HEK293 (cell line): ENCODE data around the gene SLC4A8.

Experiments
- CTCF ChIA-PET: fragments of 350-600 bp; formaldehyde crosslinking; extraction: SDS; loops from one replicate; lab custom pipeline; 2021; ENCODE audit warnings: antibody characterized with exemption; lab: Yijun Ruan, JAX
- POLR2A ChIA-PET: fragments of 300-600 bp; formaldehyde crosslinking; extraction: SDS; loops from one replicate; lab custom pipeline; 2020; ENCODE audit warnings: antibody characterized with exemption, inconsistent platforms; lab: Yijun Ruan, JAX
- H3K27ac ChIP-seq: fragments of 200-500 bp; sonication (Bioruptor generic); 2 replicates; pipeline ENCODE4 v1.5.1; 2014; ENCODE audit warnings: low read depth, low read length, control low read depth, inconsistent platforms; ENCODE audit errors: extremely low read depth
- H3K36me3 ChIP-seq, 2 experiments: fragments of 200-500 bp in 1 of 2; sonication (Bioruptor generic) in 1 of 2; 1 replicate in 1 of 2; 2 replicates in 1 of 2; pipeline ENCODE4 v1.5.1; 2014 to 2017; ENCODE audit warnings: inconsistent platforms in 2 of 2, low read length in 2 of 2; ENCODE audit not compliant: control insufficient read depth in 2 of 2, insufficient read depth in 1 of 2
- H3K4me1 ChIP-seq: fragments of 200-500 bp; sonication (Bioruptor generic); 2 replicates; pipeline ENCODE4 v1.5.1; 2014; ENCODE audit warnings: mild to moderate bottlenecking, low read length, inconsistent platforms; ENCODE audit not compliant: control insufficient read depth, insufficient read depth
- H3K4me3 ChIP-seq: 2 replicates; pipeline ENCODE4 v1.5.1; 2011; ENCODE audit warnings: low read depth, mild to moderate bottlenecking, control low read depth, low read length, moderate library complexity
- H3K9me3 ChIP-seq: fragments of 200-500 bp; sonication (Bioruptor generic); 2 replicates; pipeline ENCODE4 v1.5.1; 2014; ENCODE audit warnings: low read depth, low read length, inconsistent platforms; ENCODE audit not compliant: control insufficient read depth, insufficient read depth
- AEBP2 ChIP-seq: fragments of 450-650 bp; formaldehyde crosslinking; IDR thresholded peaks from 2 replicates; pipeline ENCODE4 v1.5.1; 2016; ENCODE audit warnings: missing biosample characterization, missing genetic modification characterization, borderline replicate concordance
- BCL11A ChIP-seq: fragments of 450-650 bp; formaldehyde crosslinking; IDR thresholded peaks from 2 replicates; pipeline ENCODE4 v1.5.1; 2016; ENCODE audit warnings: low read depth, missing biosample characterization, missing genetic modification characterization
- GLIS1 ChIP-seq: fragments of 450-650 bp; formaldehyde crosslinking; IDR thresholded peaks from 2 replicates; pipeline ENCODE4 v1.5.1; 2016; ENCODE audit warnings: missing biosample characterization, missing genetic modification characterization
- IKZF3 ChIP-seq: fragments of 450-650 bp; IDR thresholded peaks from 2 replicates; pipeline ENCODE4 v1.5.0; 2018; ENCODE audit warnings: missing biosample characterization, mild to moderate bottlenecking, missing genetic modification characterization, moderate library complexity
- MEIS1 ChIP-seq: sonication (generic); formaldehyde crosslinking; IDR thresholded peaks from 2 replicates; pipeline ENCODE4 v1.8.1; 2022; ENCODE audit warnings: missing genetic modification reagents, mild to moderate bottlenecking, borderline replicate concordance
- OVOL3 ChIP-seq: fragments of 450-650 bp; formaldehyde crosslinking; IDR thresholded peaks from 2 replicates; pipeline ENCODE4 v1.5.1; 2016; ENCODE audit warnings: missing biosample characterization, missing genetic modification characterization
- PRDM1 ChIP-seq: fragments of 450-650 bp; formaldehyde crosslinking; IDR thresholded peaks from 2 replicates; pipeline ENCODE4; 2016; ENCODE audit warnings: missing biosample characterization, missing genetic modification characterization
- SETDB1 ChIP-seq: IDR thresholded peaks from one replicate; pipeline ENCODE4 v1.6.1; 2017; ENCODE audit warnings: mild to moderate bottlenecking, low read length, moderate library complexity, mixed read lengths; ENCODE audit not compliant: insufficient read length
- SP7 ChIP-seq: fragments of 450-650 bp; formaldehyde crosslinking; IDR thresholded peaks from 2 replicates; pipeline ENCODE4 v1.5.1; 2016; ENCODE audit warnings: missing biosample characterization, missing genetic modification characterization
- TSHZ1 ChIP-seq: fragments of 450-650 bp; formaldehyde crosslinking; IDR thresholded peaks from 2 replicates; pipeline ENCODE4 v1.5.1; 2016; ENCODE audit warnings: missing biosample characterization, missing genetic modification characterization, borderline replicate concordance
- YY2 ChIP-seq: fragments of 450-650 bp; formaldehyde crosslinking; IDR thresholded peaks from 2 replicates; pipeline ENCODE4 v1.5.1; 2016; ENCODE audit warnings: missing biosample characterization, missing genetic modification characterization
- ZBTB44 ChIP-seq: fragments of 450-650 bp; IDR thresholded peaks from 2 replicates; pipeline ENCODE4 v1.5.1; 2018; ENCODE audit warnings: missing biosample characterization, mild to moderate bottlenecking, missing genetic modification characterization
- ZEB2 ChIP-seq: fragments of 450-650 bp; formaldehyde crosslinking; IDR thresholded peaks from 2 replicates; pipeline ENCODE4 v1.5.1; 2016; ENCODE audit warnings: missing biosample characterization, missing genetic modification characterization
- ZFP69B ChIP-seq: fragments of 450-650 bp; formaldehyde crosslinking; IDR thresholded peaks from 2 replicates; pipeline ENCODE4 v1.5.1; 2016; ENCODE audit warnings: missing biosample characterization, missing genetic modification characterization
- ZNF10 ChIP-seq: fragments of 450-650 bp; formaldehyde crosslinking; IDR thresholded peaks from 2 replicates; pipeline ENCODE4 v1.5.1; 2017; ENCODE audit warnings: missing biosample characterization, missing genetic modification characterization
- ZNF140 ChIP-seq: fragments of 450-650 bp; formaldehyde crosslinking; IDR thresholded peaks from 2 replicates; pipeline ENCODE4 v1.5.1; 2016; ENCODE audit warnings: missing biosample characterization, missing genetic modification characterization
- ZNF146 ChIP-seq: fragments of 450-650 bp; formaldehyde crosslinking; IDR thresholded peaks from 2 replicates; pipeline ENCODE4 v1.5.1; 2016; ENCODE audit warnings: missing biosample characterization, missing genetic modification characterization
- ZNF169 ChIP-seq: fragments of 450-650 bp; formaldehyde crosslinking; IDR thresholded peaks from 2 replicates; pipeline ENCODE4 v1.5.1; 2016; ENCODE audit warnings: missing biosample characterization, missing genetic modification characterization
- ZNF174 ChIP-seq: fragments of 450-650 bp; formaldehyde crosslinking; IDR thresholded peaks from 2 replicates; pipeline ENCODE4 v1.5.0; 2017; ENCODE audit warnings: missing biosample characterization, mild to moderate bottlenecking, missing genetic modification characterization
- ZNF239 ChIP-seq: fragments of 450-650 bp; formaldehyde crosslinking; IDR thresholded peaks from 2 replicates; pipeline ENCODE4 v1.5.1; 2016; ENCODE audit warnings: missing biosample characterization, missing genetic modification characterization
- ZNF292 ChIP-seq: fragments of 450-650 bp; formaldehyde crosslinking; IDR thresholded peaks from 2 replicates; pipeline ENCODE4 v1.5.1; 2016; ENCODE audit warnings: low read depth, missing biosample characterization, missing genetic modification characterization, borderline replicate concordance
- ZNF426 ChIP-seq: fragments of 450-650 bp; formaldehyde crosslinking; IDR thresholded peaks from 2 replicates; pipeline ENCODE4 v1.5.1; 2017; ENCODE audit warnings: missing biosample characterization, missing genetic modification characterization, mild to moderate bottlenecking, inconsistent platforms, moderate library complexity
- ZNF555 ChIP-seq: fragments of 450-650 bp; formaldehyde crosslinking; conservative IDR thresholded peaks from 2 replicates; pipeline ENCODE4 v1.5.1; 2017; ENCODE audit warnings: missing biosample characterization, mild to moderate bottlenecking, missing genetic modification characterization, inconsistent platforms
- ZNF624 ChIP-seq: fragments of 450-650 bp; formaldehyde crosslinking; IDR thresholded peaks from 2 replicates; pipeline ENCODE4 v1.5.1; 2017; ENCODE audit warnings: missing biosample characterization, missing genetic modification characterization
- ZNF626 ChIP-seq: fragments of 450-650 bp; sonication (Bioruptor Pico); formaldehyde crosslinking; IDR thresholded peaks from 2 replicates; pipeline ENCODE4 v1.5.1; 2018; ENCODE audit warnings: missing biosample characterization, missing genetic modification characterization, inconsistent platforms
- ZNF658 ChIP-seq: fragments of 450-650 bp; formaldehyde crosslinking; IDR thresholded peaks from 2 replicates; pipeline ENCODE4; 2016; ENCODE audit warnings: missing biosample characterization, missing genetic modification characterization
- ZNF664 ChIP-seq: fragments of 450-650 bp; formaldehyde crosslinking; IDR thresholded peaks from 2 replicates; pipeline ENCODE4 v1.5.1; 2016; ENCODE audit warnings: missing biosample characterization, missing genetic modification characterization
- ZNF776 ChIP-seq: fragments of 450-650 bp; formaldehyde crosslinking; IDR thresholded peaks from 2 replicates; pipeline ENCODE4 v1.5.0; 2017; ENCODE audit warnings: missing biosample characterization, missing genetic modification characterization, borderline replicate concordance
- ZNF785 ChIP-seq: fragments of 450-650 bp; formaldehyde crosslinking; IDR thresholded peaks from 2 replicates; pipeline ENCODE4 v1.5.1; 2016; ENCODE audit warnings: missing biosample characterization, missing genetic modification characterization

The SLC4A8 gene

DNA sequence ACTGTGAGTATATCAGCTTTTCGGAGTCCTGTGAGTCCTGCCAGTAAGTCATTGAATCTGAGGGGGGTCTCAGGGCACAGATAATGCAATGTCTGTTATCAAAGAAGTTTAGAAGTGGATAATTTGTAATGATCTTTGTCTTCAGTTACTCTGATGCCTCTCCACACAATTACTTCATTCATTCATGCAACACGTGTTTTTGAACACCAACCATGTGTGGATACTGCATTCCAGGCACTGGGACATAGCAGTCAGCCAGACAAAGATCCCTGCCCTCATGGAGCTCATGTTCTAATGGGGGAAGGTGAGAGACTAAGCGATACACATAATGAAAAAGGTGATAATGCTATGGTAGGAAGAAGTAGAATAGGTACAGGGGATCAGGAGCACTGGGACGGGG is 105.6 kb downstream of the SLC4A8 start:
- POLR2A ChIA-PET: no interaction called here
- no peaks in the 10 kb centered on the region for H3K36me3 ChIP-seq
- CTCF ChIA-PET: interaction anchor here (0.6 to 9.7 kb wide), 8 partner anchors 9 to 1077 kb away, joined by 3 to 115 read pairs (median 4); partner anchors contain the start of gene SLC4A8
- TF ChIP-seq PRDM1: no peak
- TF ChIP-seq ZEB2 (tag by site-specific recombination): no peak
- no peak for TF ChIP-seq YY2
- no peak for TF ChIP-seq ZNF169 (tag by site-specific recombination)
- TF ChIP-seq ZNF239 (tag by site-specific recombination): no peak
- no peak for TF ChIP-seq ZNF555 (tag by site-specific recombination)
- no peak for TF ChIP-seq TSHZ1
- no peak for TF ChIP-seq MEIS1
- TF ChIP-seq ZNF626: no peak
- no peak for TF ChIP-seq ZNF292 (tag by site-specific recombination)
- TF ChIP-seq IKZF3 (tag by site-specific recombination): no peak
- no peak for TF ChIP-seq ZNF785 (tag by site-specific recombination)
- no peak for TF ChIP-seq SETDB1
- no peak for TF ChIP-seq ZBTB44 (tag by site-specific recombination)
- TF ChIP-seq ZNF174 (tag by site-specific recombination): no peak
- no peak for TF ChIP-seq GLIS1 (tag by site-specific recombination)
- TF ChIP-seq SP7 (tag by site-specific recombination): no peak
- H3K27ac ChIP-seq: no peak overlapping the region
- no peaks in the 10 kb centered on the region for H3K9me3 ChIP-seq
- H3K4me3 ChIP-seq: no peak overlapping the region
- peaks cover 4% of the 10 kb centered on the region; the same call in 1 of the 2 replicates for H3K4me1 ChIP-seq

GRCh38 chr12:51531284-51531977 is 106.8 kb downstream of the SLC4A8 start:
- no peaks in the 10 kb centered on the region for H3K9me3 ChIP-seq
- H3K36me3 ChIP-seq: no peaks in the 10 kb centered on the region
- no peak overlapping the region for H3K27ac ChIP-seq
- TF ChIP-seq ZNF426 (tag by site-specific recombination): no peak
- TF ChIP-seq SETDB1: no peak
- no peak for TF ChIP-seq ZNF626
- TF ChIP-seq AEBP2 (tag by site-specific recombination): no peak
- TF ChIP-seq BCL11A (tag by site-specific recombination): no peak
- TF ChIP-seq ZNF146: no peak
- TF ChIP-seq ZFP69B (tag by site-specific recombination): no peak
- TF ChIP-seq OVOL3: no peak
- TF ChIP-seq ZNF140: no peak
- TF ChIP-seq ZNF10: no peak
- no peak for TF ChIP-seq ZNF658 (tag by site-specific recombination)
- TF ChIP-seq ZNF776: no peak
- no peak for TF ChIP-seq ZNF664 (tag by site-specific recombination)
- no peak for TF ChIP-seq ZNF624
- TF ChIP-seq, all 188 proteins: peak for 0
- Histone ChIP-seq H3K4me3 (no peak overlapping the region), H3K4me1 (peaks cover 4% of the 10 kb centered on the region; the same call in 1 of the 2 replicates)
- ChIA-PET CTCF (interaction anchor here (0.5 to 9.7 kb wide), 31 partner anchors 10 to 492 kb away, joined by 3 to 115 read pairs (median 4); partner anchors contain the start of gene SLC4A8), POLR2A (no interaction called here)
